ENCODE data around the gene SPINK8.
"Not testable (repeated sequence)": the region's sequence is repeated elsewhere in the genome, so short reads cannot be mapped to it uniquely, and the experiment has no call there.

Gene SPINK8

GRCh38 chr3:48333346-48334245 is at the start of gene SPINK8:
TSS of gene SPINK8 (minus strand) at chr3:48333661. CDS start at chr3:48328341, 5,320 bp downstream.
- ATAC-seq = not testable (repeated sequence)

- ATAC-seq = no peak
Observed at GRCh38 chr3:48372862-48373435, 39.5 kb upstream of the SPINK8 start.

GRCh38 chr3:48372377-48372770 is 38.9 kb upstream of the SPINK8 start:
- no peak for ATAC-seq

- ATAC-seq = no peak
Observed at GRCh38 chr3:48371651-48372376, 38.4 kb upstream of the SPINK8 start, which contains the start of gene FBXW12. TSS of gene FBXW12 (plus strand) at chr3:48372219. CDS start at chr3:48372768, 549 bp downstream.

- no peak for ATAC-seq
Observed at GRCh38 chr3:48370333-48370713, 36.9 kb upstream of the SPINK8 start.

- no peak for ATAC-seq
Observed at GRCh38 chr3:48369693-48370332, 36.4 kb upstream of the SPINK8 start.

GRCh38 chr3:48367201-48367600 is 33.7 kb upstream of the SPINK8 start:
- no peak for ATAC-seq

GRCh38 chr3:48364840-48365239 is 31.4 kb upstream of the SPINK8 start:
- no peak for ATAC-seq

- ATAC-seq = no peak
Observed at GRCh38 chr3:48361928-48362327, 28.5 kb upstream of the SPINK8 start.

GRCh38 chr3:48356419-48356818 is 23.0 kb upstream of the SPINK8 start:
- no peak for ATAC-seq

- no peak for ATAC-seq
Observed at GRCh38 chr3:48353987-48354386, 20.5 kb upstream of the SPINK8 start.

GRCh38 chr3:48352546-48352945 is 19.1 kb upstream of the SPINK8 start:
- no peak for ATAC-seq

- no peak for ATAC-seq
Observed at GRCh38 chr3:48347500-48347899, 14.0 kb upstream of the SPINK8 start.

GRCh38 chr3:48345946-48346572 is 12.6 kb upstream of the SPINK8 start:
- no peak for ATAC-seq

GRCh38 chr3:48344867-48345507 is 11.5 kb upstream of the SPINK8 start:
- ATAC-seq = no peak

GRCh38 chr3:48343432-48343831 is 10.0 kb upstream of the SPINK8 start:
- no peak for ATAC-seq

- ATAC-seq = no peak
Observed at GRCh38 chr3:48338635-48339034, 5.2 kb upstream of the SPINK8 start.

- ATAC-seq = not testable (repeated sequence)
Observed at GRCh38 chr3:48337536-48337935, 4.1 kb upstream of the SPINK8 start.

GRCh38 chr3:48335286-48335685 is 1.8 kb upstream of the SPINK8 start:
- not testable (repeated sequence) for ATAC-seq

- ATAC-seq = no peak
Observed at GRCh38 chr3:48334605-48335004, 1.1 kb upstream of the SPINK8 start.

- not testable (repeated sequence) for ATAC-seq
Observed at GRCh38 chr3:48331706-48332435, 1.6 kb downstream of the SPINK8 start.
